Measurements from ENCODE around the gene NDUFAF5.

DNA sequence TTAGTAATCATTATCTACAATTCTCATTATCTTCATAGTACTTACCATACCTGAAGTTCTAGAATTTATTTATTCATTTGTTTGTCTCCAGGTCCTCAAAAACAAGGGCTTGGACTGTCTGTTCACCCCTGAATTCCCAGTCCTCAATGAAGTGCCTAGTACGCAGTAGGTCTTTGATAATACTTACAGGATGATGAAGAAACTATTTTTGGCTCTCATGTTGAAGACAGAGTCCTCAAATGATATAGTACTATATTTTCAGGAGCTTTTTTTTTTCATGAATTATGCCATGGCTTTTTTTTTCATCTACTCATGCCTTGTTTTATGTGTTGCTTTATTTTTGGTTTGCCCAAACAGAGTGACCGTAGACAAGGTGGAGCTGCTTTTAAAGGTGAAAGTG, 66.5 kb downstream of the NDUFAF5 start:
- TF ChIP-seq, protein P1, sequence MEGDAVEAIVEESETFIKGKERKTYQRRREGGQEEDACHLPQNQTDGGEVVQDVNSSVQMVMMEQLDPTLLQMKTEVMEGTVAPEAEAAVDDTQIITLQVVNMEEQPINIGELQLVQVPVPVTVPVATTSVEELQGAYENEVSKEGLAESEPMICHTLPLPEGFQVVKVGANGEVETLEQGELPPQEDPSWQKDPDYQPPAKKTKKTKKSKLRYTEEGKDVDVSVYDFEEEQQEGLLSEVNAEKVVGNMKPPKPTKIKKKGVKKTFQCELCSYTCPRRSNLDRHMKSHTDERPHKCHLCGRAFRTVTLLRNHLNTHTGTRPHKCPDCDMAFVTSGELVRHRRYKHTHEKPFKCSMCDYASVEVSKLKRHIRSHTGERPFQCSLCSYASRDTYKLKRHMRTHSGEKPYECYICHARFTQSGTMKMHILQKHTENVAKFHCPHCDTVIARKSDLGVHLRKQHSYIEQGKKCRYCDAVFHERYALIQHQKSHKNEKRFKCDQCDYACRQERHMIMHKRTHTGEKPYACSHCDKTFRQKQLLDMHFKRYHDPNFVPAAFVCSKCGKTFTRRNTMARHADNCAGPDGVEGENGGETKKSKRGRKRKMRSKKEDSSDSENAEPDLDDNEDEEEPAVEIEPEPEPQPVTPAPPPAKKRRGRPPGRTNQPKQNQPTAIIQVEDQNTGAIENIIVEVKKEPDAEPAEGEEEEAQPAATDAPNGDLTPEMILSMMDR (conservative IDR thresholded peaks at IDR 0.05) = no peak
- no peak for TF ChIP-seq EZH2 (IDR thresholded peaks at IDR 0.05; ENCODE audit: low read depth)

Data from PC-9 (cell line).